Loucy (cell line): ENCODE results near the gene S100B.

Experiments
- H2AFZ ChIP-seq: fragments of 200-600 bp; sonication (generic); 2 replicates; pipeline ENCODE4 v1.6.0; 2016; ENCODE audit warnings: antibody characterized with exemption, mild to moderate bottlenecking, low read length, moderate library complexity
- H3F3A ChIP-seq: fragments of 200-600 bp; 2 replicates; pipeline ENCODE4 v1.6.0; 2016; ENCODE audit warnings: antibody characterized with exemption, low read depth, mild to moderate bottlenecking
- H3K27me3 ChIP-seq: fragments of 200-600 bp; sonication (generic); 2 replicates; pipeline ENCODE4 v1.6.1; 2014; ENCODE audit warnings: low read length, mild to moderate bottlenecking; ENCODE audit not compliant: insufficient read depth, poor library complexity, severe bottlenecking
- H3K36me3 ChIP-seq: fragments of 200-600 bp; sonication (generic); 2 replicates; pipeline ENCODE4 v1.6.1; 2016; ENCODE audit warnings: low read length; ENCODE audit not compliant: insufficient read depth
- H3K4me1 ChIP-seq: fragments of 200-600 bp; sonication (generic); 2 replicates; pipeline ENCODE4 v1.5.1; 2014; ENCODE audit warnings: low read length, mild to moderate bottlenecking; ENCODE audit not compliant: insufficient read depth, poor library complexity, severe bottlenecking
- H3K4me2 ChIP-seq: fragments of 200-600 bp; sonication (generic); 2 replicates; pipeline ENCODE4 v1.6.0; 2014; ENCODE audit warnings: antibody characterized with exemption, low read length, low read depth, mild to moderate bottlenecking; ENCODE audit not compliant: poor library complexity, severe bottlenecking
- H3K4me3 ChIP-seq: fragments of 200-600 bp; sonication (generic); 2 replicates; pipeline ENCODE4 v1.5.1; 2014; ENCODE audit warnings: low read length, mild to moderate bottlenecking, mixed read lengths; ENCODE audit not compliant: poor library complexity, severe bottlenecking
- H3K79me2 ChIP-seq: fragments of 200-600 bp; sonication (generic); 2 replicates; pipeline ENCODE4 v1.6.1; 2014; ENCODE audit warnings: low read length; ENCODE audit not compliant: insufficient read depth
- H3K9ac ChIP-seq: fragments of 200-600 bp; sonication (generic); 2 replicates; pipeline ENCODE4 v1.6.0; 2014; ENCODE audit warnings: mild to moderate bottlenecking, low read depth, low read length, moderate library complexity; ENCODE audit not compliant: poor library complexity, severe bottlenecking
- H3K9me2 ChIP-seq: fragments of 200-600 bp; sonication (generic); replicated peaks from 2 replicates; pipeline ENCODE4 v1.6.1; 2016; ENCODE audit warnings: low read depth, low read length, mixed read lengths
- H3K9me3 ChIP-seq: fragments of 200-600 bp; sonication (generic); 2 replicates; pipeline ENCODE4 v1.6.1; 2014; ENCODE audit warnings: mild to moderate bottlenecking, antibody characterized with exemption, low read length, low read depth; ENCODE audit not compliant: insufficient read depth
- H4K20me1 ChIP-seq: fragments of 200-600 bp; sonication (generic); 2 replicates; pipeline ENCODE4 v1.6.0; 2014; ENCODE audit warnings: antibody characterized with exemption, low read length, mild to moderate bottlenecking; ENCODE audit not compliant: insufficient read depth, poor library complexity, severe bottlenecking
- CTCF ChIP-seq: fragments of 200-600 bp; sonication (generic); conservative IDR thresholded peaks from 2 replicates; pipeline ENCODE4 v1.5.1; 2014; ENCODE audit warnings: mild to moderate bottlenecking, antibody characterized with exemption, low read length
- EZH2phosphoT487 ChIP-seq: fragments of 200-600 bp; IDR thresholded peaks from 2 replicates; pipeline ENCODE4 v1.6.1; 2018; ENCODE audit warnings: antibody characterized with exemption, mild to moderate bottlenecking, moderate library complexity, borderline replicate concordance

S100B gene

GRCh38 chr21:46636181-46636512, 31.3 kb upstream of the S100B start:
- Histone ChIP-seq H3K4me2 (peak overlapping the region; percentile 90), H3K27me3 (no peaks in the 10 kb centered on the region), H3K9ac (peak overlapping the region; percentile 92), H3F3A (peaks cover 3% of the 10 kb centered on the region; the same call in 1 of the 2 replicates), H3K36me3 (no peaks in the 10 kb centered on the region; the same call in 1 of the 2 replicates), H3K4me1 (peaks cover 59% of the 10 kb centered on the region), H2AFZ (peak overlapping the region; percentile 91), H3K9me2 (no peaks in the 10 kb centered on the region), H4K20me1 (peaks cover 28% of the 10 kb centered on the region), H3K79me2 (peaks cover 31% of the 10 kb centered on the region), H3K4me3 (peak overlapping the region; percentile 90), H3K9me3 (no peaks in the 10 kb centered on the region)
- TF ChIP-seq CTCF (no peak), EZH2phosphoT487 (no peak)

- Histone ChIP-seq H3K27me3 (no peaks in the 10 kb centered on the region), H3K4me2 (peak within 1 kb of the TSS; percentile 90), H3K4me3 (peak within 1 kb of the TSS; percentile 90), H3K36me3 (no peaks in the 10 kb centered on the region), H3F3A (peaks cover 3% of the 10 kb centered on the region; the same call in 1 of the 2 replicates), H3K9me3 (no peaks in the 10 kb centered on the region), H3K79me2 (peaks cover 25% of the 10 kb centered on the region), H3K9ac (peak within 1 kb of the TSS; percentile 92), H3K9me2 (no peaks in the 10 kb centered on the region), H2AFZ (peak within 1 kb of the TSS; percentile 91), H3K4me1 (peaks cover 59% of the 10 kb centered on the region), H4K20me1 (peaks cover 28% of the 10 kb centered on the region)
- TF ChIP-seq EZH2phosphoT487 (no peak), CTCF (no peak; the same call in 1 of the 2 replicates)
Observed at GRCh38 chr21:46635324-46636180, 30.7 kb upstream of the S100B start, which contains the start of gene PRMT2. Gene PRMT2, plus strand, starts transcription at chr21:46635674. Its CDS starts 1,278 bp downstream, at chr21:46636952.

GRCh38 chr21:46634966-46635323, 30.1 kb upstream of the S100B start:
- H3K4me3 ChIP-seq, result peak overlapping the region; percentile 90

More at GRCh38 chr21:46634966-46635323, 30.1 kb upstream of the S100B start:
- Histone ChIP-seq H2AFZ (peak overlapping the region; percentile 68), H3K27me3 (no peaks in the 10 kb centered on the region), H3K79me2 (peaks cover 20% of the 10 kb centered on the region), H3K36me3 (no peaks in the 10 kb centered on the region), H3K4me1 (peaks cover 57% of the 10 kb centered on the region), H4K20me1 (peaks cover 28% of the 10 kb centered on the region), H3K9me3 (no peaks in the 10 kb centered on the region), H3F3A (peaks cover 3% of the 10 kb centered on the region; the same call in 1 of the 2 replicates), H3K9me2 (no peaks in the 10 kb centered on the region), H3K9ac (peak overlapping the region; percentile 92), H3K4me2 (peak overlapping the region; percentile 76)
- TF ChIP-seq CTCF, result peak; percentile 24; the same call in 1 of the 2 replicates
- TF ChIP-seq EZH2phosphoT487, result no peak
